Liver (tissue), 9 donors: Measurements from ENCODE around the gene NLK. TPM values are rescaled to one million over a fixed set of nuclear protein-coding genes. Genes with fewer than 3 reads are reported as not detected.
"Not testable (repeated sequence)": the region's sequence is repeated elsewhere in the genome, so short reads cannot be mapped to it uniquely, and the experiment has no call there.

Source experiments
- DNase-seq: peaks from one replicate; pipeline ENCODE4 v3.0.0-alpha.2; 2017; ENCODE audit warnings: low spot score
- H3K27ac ChIP-seq, 2 donors: one replicate each; pipeline ENCODE4 v1.7.0; 2013; ENCODE audit warnings: inconsistent platforms in 2 of 2, low read length in 2 of 2, control low read depth in 1 of 2, low read depth in 1 of 2, mild to moderate bottlenecking in 1 of 2
- H3K27me3 ChIP-seq, 4 donors: one replicate each; pipeline versions ENCODE4 v1.6.1 to v1.7.0; 2013; ENCODE audit warnings: low read length in 3 of 4, inconsistent platforms in 1 of 4, mild to moderate bottlenecking in 1 of 4, moderate library complexity in 1 of 4; ENCODE audit not compliant: control insufficient read depth in 4 of 4, insufficient read depth in 4 of 4
- H3K36me3 ChIP-seq, 4 donors: one replicate each; pipeline versions ENCODE4 v1.6.1 to v1.7.0; 2013; ENCODE audit warnings: low read length in 3 of 4, mild to moderate bottlenecking in 3 of 4, low read depth in 1 of 4, moderate library complexity in 1 of 4; ENCODE audit not compliant: control insufficient read depth in 4 of 4, insufficient read depth in 3 of 4
- H3K4me1 ChIP-seq, 4 donors: one replicate each; pipeline versions ENCODE4 v1.6.1 to v1.7.0; 2013; ENCODE audit warnings: low read length in 3 of 4, mild to moderate bottlenecking in 3 of 4, moderate library complexity in 1 of 4; ENCODE audit not compliant: control insufficient read depth in 4 of 4, insufficient read depth in 4 of 4
- H3K4me3 ChIP-seq, 3 donors: one replicate each; pipeline versions ENCODE4 v1.6.1 to v1.7.0; 2013; ENCODE audit warnings: low read length in 3 of 3, control low read depth in 1 of 3, low read depth in 1 of 3, mild to moderate bottlenecking in 1 of 3
- H3K9ac ChIP-seq, 2 donors: one replicate each; pipeline ENCODE4 v1.7.0; 2013; ENCODE audit warnings: low read length in 2 of 2, mild to moderate bottlenecking in 2 of 2, moderate library complexity in 2 of 2, control low read depth in 1 of 2, low read depth in 1 of 2
- H3K9me3 ChIP-seq, 4 donors: one replicate each; pipeline versions ENCODE4 v1.6.1 to v1.7.0; 2013; ENCODE audit warnings: low read length in 3 of 4; ENCODE audit not compliant: control insufficient read depth in 4 of 4
- ATF3 ChIP-seq: IDR thresholded peaks from 2 replicates; pipeline ENCODE4 v1.6.1; 2016; ENCODE audit warnings: antibody characterized with exemption
- FOXA1 ChIP-seq: IDR thresholded peaks from 2 replicates; pipeline ENCODE4 v1.6.1; 2016; ENCODE audit warnings: antibody characterized with exemption
- FOXA2 ChIP-seq: IDR thresholded peaks from 2 replicates; pipeline ENCODE4 v1.6.1; 2016; ENCODE audit warnings: antibody characterized with exemption
- GABPA ChIP-seq, 2 donors: IDR thresholded peaks in 1 of 2; conservative IDR thresholded peaks in 1 of 2; 2 replicates each; pipeline ENCODE4 v1.6.1; 2016; ENCODE audit warnings: antibody characterized with exemption in 2 of 2, mild to moderate bottlenecking in 1 of 2, moderate library complexity in 1 of 2
- MAX ChIP-seq: IDR thresholded peaks from 2 replicates; pipeline ENCODE4 v1.6.1; 2016; ENCODE audit warnings: antibody characterized with exemption
- NR2F2 ChIP-seq: IDR thresholded peaks from 2 replicates; pipeline ENCODE4 v1.6.1; 2016; ENCODE audit warnings: antibody characterized with exemption
- RAD21 ChIP-seq, 2 donors: IDR thresholded peaks; 2 replicates each; pipeline ENCODE4 v1.6.1; 2016; ENCODE audit warnings: antibody characterized with exemption in 2 of 2, mild to moderate bottlenecking in 2 of 2
- RXRA ChIP-seq, 2 donors: IDR thresholded peaks; 2 replicates each; pipeline ENCODE4 v1.6.1; 2017 to 2018; ENCODE audit warnings: antibody characterized with exemption in 2 of 2, mild to moderate bottlenecking in 1 of 2
- WGBS: extraction: QIAGEN DNeasy Blood & Tissue Kit; methylation state at CpG from one replicate; pipeline ENCODE4 v1.1.7; 2013; 5-methylcytosine and 5-hydroxymethylcytosine counted together
- polyA plus RNA-seq, 2 donors: library from polyadenylated mRNA; stranded (reverse) in 1 of 2; unstranded in 1 of 2; fragments of 200-250 nt in 1 of 2; fragments of >200 nt in 1 of 2; fragmentation: Nextera tagmentation in 1 of 2; extraction: Ambion mirVana in 1 of 2; gene quantifications; one replicate each; pipeline versions ENCODE4 v1.2.1 to v1.2.3, GENCODE V29; 2013 to 2015
- total RNA-seq, 2 donors: library from RNA; depleted of rRNA; stranded (reverse); fragments of >200 nt; gene quantifications; one replicate each; pipeline ENCODE4 v1.2.3, GENCODE V29; 2014
- TF ChIP-seq, protein P1 (sequence below): IDR thresholded peaks from 2 replicates; pipeline ENCODE4 v1.6.1; 2016; ENCODE audit warnings: antibody characterized with exemption, mild to moderate bottlenecking
- TF ChIP-seq, protein P2 (sequence below): IDR thresholded peaks from 2 replicates; pipeline ENCODE4 v1.6.1; 2016; ENCODE audit warnings: antibody characterized with exemption
- donor health status: healthy.
- donor health status: healthy.
- donor health status: healthy.
- donor health status: healthy.
- donor health status: healthy.

Gene NLK
- total and polyA plus RNA-seq, 4 donors: 4.4 to 17.4 (median 9.2) TPM

- TF ChIP-seq, protein P1, sequence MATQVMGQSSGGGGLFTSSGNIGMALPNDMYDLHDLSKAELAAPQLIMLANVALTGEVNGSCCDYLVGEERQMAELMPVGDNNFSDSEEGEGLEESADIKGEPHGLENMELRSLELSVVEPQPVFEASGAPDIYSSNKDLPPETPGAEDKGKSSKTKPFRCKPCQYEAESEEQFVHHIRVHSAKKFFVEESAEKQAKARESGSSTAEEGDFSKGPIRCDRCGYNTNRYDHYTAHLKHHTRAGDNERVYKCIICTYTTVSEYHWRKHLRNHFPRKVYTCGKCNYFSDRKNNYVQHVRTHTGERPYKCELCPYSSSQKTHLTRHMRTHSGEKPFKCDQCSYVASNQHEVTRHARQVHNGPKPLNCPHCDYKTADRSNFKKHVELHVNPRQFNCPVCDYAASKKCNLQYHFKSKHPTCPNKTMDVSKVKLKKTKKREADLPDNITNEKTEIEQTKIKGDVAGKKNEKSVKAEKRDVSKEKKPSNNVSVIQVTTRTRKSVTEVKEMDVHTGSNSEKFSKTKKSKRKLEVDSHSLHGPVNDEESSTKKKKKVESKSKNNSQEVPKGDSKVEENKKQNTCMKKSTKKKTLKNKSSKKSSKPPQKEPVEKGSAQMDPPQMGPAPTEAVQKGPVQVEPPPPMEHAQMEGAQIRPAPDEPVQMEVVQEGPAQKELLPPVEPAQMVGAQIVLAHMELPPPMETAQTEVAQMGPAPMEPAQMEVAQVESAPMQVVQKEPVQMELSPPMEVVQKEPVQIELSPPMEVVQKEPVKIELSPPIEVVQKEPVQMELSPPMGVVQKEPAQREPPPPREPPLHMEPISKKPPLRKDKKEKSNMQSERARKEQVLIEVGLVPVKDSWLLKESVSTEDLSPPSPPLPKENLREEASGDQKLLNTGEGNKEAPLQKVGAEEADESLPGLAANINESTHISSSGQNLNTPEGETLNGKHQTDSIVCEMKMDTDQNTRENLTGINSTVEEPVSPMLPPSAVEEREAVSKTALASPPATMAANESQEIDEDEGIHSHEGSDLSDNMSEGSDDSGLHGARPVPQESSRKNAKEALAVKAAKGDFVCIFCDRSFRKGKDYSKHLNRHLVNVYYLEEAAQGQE: no peak
Measured at GRCh38 chr17:28240688-28241340, 198.3 kb downstream of the NLK start (continued).

DNA sequence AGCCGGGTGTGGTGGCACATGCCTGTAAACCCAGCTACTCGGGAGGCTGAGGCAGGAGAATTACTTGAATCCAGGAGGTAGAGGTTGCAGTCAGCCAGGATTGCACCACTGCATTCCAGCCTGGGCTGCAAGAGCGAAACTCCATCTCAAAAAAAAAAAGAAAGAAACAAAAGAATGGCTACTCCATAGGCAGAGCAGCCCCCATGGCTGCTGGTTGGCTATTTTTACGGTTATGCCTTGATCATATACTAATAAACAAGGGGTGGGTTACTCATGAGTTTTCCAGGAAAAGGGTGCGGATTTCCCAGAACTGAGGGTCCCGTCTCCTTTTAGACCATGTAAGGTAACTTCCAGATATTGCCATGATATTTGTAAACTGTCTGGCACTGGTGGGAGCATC, 200.3 kb downstream of the NLK start:
- no peak for TF ChIP-seq FOXA2
- no peak for TF ChIP-seq NR2F2
- TF ChIP-seq RAD21 (IDR thresholded peaks at IDR 0.05): no peak
- TF ChIP-seq RXRA (IDR thresholded peaks at IDR 0.05): no peak
- TF ChIP-seq, protein P2, sequence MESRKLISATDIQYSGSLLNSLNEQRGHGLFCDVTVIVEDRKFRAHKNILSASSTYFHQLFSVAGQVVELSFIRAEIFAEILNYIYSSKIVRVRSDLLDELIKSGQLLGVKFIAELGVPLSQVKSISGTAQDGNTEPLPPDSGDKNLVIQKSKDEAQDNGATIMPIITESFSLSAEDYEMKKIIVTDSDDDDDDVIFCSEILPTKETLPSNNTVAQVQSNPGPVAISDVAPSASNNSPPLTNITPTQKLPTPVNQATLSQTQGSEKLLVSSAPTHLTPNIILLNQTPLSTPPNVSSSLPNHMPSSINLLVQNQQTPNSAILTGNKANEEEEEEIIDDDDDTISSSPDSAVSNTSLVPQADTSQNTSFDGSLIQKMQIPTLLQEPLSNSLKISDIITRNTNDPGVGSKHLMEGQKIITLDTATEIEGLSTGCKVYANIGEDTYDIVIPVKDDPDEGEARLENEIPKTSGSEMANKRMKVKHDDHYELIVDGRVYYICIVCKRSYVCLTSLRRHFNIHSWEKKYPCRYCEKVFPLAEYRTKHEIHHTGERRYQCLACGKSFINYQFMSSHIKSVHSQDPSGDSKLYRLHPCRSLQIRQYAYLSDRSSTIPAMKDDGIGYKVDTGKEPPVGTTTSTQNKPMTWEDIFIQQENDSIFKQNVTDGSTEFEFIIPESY: no peak
- no peak for TF ChIP-seq FOXA1
- TF ChIP-seq GABPA (IDR thresholded peaks at IDR 0.05 in 1 of 2, conservative IDR thresholded peaks at IDR 0.05 in 1 of 2): no peak
- TF ChIP-seq ATF3: no peak
- TF ChIP-seq, protein P1: no peak
- TF ChIP-seq MAX: no peak
- 93% methylated on average over 6 of the region's 6 CpGs for WGBS

GRCh38 chr17:28243268-28243667, 200.8 kb downstream of the NLK start:
- not testable (repeated sequence) for H3K36me3 ChIP-seq, H3K27ac ChIP-seq, H3K4me3 ChIP-seq, H3K4me1 ChIP-seq, H3K9ac ChIP-seq, H3K9me3 ChIP-seq, DNase-seq, H3K27me3 ChIP-seq
- WGBS: 80% methylated on average over 4 of the region's 4 CpGs

More for the DNA sequence above, 200.3 kb downstream of the NLK start:
- H3K27ac ChIP-seq: no peak overlapping the region
- H3K4me3 ChIP-seq: no peak overlapping the region
- H3K9ac ChIP-seq: no peak overlapping the region
- no peak for DNase-seq
- no peaks in the 10 kb centered on the region for H3K36me3 ChIP-seq
- H3K27me3 ChIP-seq: no peaks in the 10 kb centered on the region
- H3K9me3 ChIP-seq: no peaks in the 10 kb centered on the region
- no peaks in the 10 kb centered on the region for H3K4me1 ChIP-seq
